ENCODE data around the gene PADI1. TPM values are rescaled to one million over a fixed set of nuclear protein-coding genes. Genes with fewer than 3 reads are reported as not detected.

PADI1 gene
- total and polyA plus RNA-seq, 2 donors, result 0.14 to 0.57 TPM

DNA sequence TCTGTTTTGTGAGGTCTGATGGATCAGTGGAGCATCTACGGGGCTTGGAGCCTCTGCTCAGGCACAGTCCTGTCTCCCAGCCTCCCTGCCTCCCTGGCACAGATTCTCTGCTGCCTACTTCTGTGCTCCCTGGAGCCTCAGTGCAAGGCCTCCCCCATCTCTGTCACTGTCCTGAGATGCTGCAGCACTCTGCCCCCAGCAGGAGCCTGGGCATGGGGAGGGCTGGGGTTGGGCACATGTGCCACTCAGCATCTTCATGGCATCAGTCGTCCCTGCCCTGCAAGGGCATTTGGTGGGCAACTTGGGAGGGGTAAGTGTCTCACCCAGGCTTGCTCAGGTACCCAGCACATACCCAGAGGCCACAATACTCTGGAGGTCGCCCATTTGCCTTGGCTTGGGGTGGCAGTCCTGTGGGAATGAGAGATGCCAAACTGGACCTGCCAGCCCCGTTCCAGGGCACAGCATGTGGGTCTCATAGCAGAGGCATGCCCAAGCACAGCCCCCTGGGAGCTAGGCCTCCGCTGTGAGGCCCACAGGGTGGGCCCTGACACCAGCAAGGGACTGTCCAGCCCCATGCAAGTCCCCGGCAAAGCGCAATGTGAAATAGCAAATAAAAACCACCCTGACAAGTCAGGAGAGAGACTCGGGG lies 72.7 kb downstream of the PADI1 start:
- Histone ChIP-seq H3K27ac (ENCODE audit: low read depth in 1 of 2, low read length in 1 of 2) (no peak overlapping the region), H3K4me3 (ENCODE audit: low read length in 2 of 2) (no peak overlapping the region), H3K4me1 (ENCODE audit: control insufficient read depth in 2 of 2, insufficient read depth in 2 of 2, low read length in 2 of 2) (no peaks in the 10 kb centered on the region), H3K36me3 (ENCODE audit: control insufficient read depth in 2 of 2, insufficient read depth in 2 of 2, low read length in 1 of 2) (no peaks in the 10 kb centered on the region), H3K27me3 (ENCODE audit: control insufficient read depth in 2 of 2, insufficient read depth in 1 of 2, low read length in 1 of 2) (peaks cover 0 to 6% of the 10 kb centered on the region in 2 donors), H3K9me3 (ENCODE audit: control insufficient read depth in 2 of 2, insufficient read depth in 1 of 2, low read length in 1 of 2) (no peaks in the 10 kb centered on the region)
- DNase-seq (ENCODE audit: low read depth in 6 of 9, low spot score in 9 of 9), result no peak
- WGBS, result 92% methylated on average over 8 of the region's 8 CpGs

DNA sequence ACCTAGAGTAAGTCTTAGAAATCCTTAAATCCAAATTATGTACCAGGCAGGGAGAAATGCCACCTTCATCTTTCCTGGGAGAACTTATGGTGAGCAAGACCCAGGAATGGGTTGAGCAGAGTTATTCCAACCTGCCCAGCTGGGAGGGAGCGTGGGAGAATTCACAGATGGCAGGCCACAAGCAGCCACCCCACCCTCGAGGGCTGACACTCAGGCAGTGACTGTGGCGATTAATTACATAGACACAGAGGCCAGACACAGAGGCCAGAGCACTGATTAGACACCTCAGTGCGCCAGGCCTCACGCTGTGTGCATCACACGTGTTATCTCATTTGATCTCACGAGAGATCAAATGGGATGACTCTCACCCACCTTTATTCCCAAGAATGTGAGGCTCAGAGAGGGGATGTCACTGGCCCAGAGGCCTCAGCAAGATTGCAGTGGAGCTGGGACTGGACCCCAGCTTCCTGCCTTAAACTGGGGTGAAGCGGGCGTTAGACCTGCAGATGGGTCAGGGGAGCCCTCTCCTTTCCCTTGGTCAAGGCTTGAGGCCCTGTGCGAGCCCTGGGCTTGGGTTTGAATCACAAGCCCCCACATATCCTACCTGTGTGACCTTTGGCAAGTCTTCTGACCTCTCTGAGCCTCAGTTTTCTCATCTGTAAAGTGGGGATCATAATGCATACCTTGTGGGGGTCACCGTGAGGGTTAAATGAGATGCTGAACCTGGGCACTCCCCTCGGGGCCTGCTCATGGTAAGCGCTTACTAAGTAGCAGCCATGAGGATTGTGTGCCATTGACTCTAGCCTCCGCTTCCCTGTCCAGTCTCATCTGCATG lies 74.3 kb downstream of the PADI1 start:
- Histone ChIP-seq H3K27ac (ENCODE audit: low read depth in 1 of 2, low read length in 1 of 2) (no peak overlapping the region), H3K4me1 (ENCODE audit: control insufficient read depth in 2 of 2, insufficient read depth in 2 of 2, low read length in 2 of 2) (no peaks in the 10 kb centered on the region), H3K9me3 (ENCODE audit: control insufficient read depth in 2 of 2, insufficient read depth in 1 of 2, low read length in 1 of 2) (no peaks in the 10 kb centered on the region), H3K36me3 (ENCODE audit: control insufficient read depth in 2 of 2, insufficient read depth in 2 of 2, low read length in 1 of 2) (no peaks in the 10 kb centered on the region), H3K27me3 (ENCODE audit: control insufficient read depth in 2 of 2, insufficient read depth in 1 of 2, low read length in 1 of 2) (peaks cover 0 to 5% of the 10 kb centered on the region in 2 donors), H3K4me3 (ENCODE audit: low read length in 2 of 2) (no peak overlapping the region)
- 91% methylated on average over 14 of the region's 14 CpGs for WGBS
- no peak for DNase-seq (ENCODE audit: low read depth in 6 of 9, low spot score in 9 of 9)

DNA sequence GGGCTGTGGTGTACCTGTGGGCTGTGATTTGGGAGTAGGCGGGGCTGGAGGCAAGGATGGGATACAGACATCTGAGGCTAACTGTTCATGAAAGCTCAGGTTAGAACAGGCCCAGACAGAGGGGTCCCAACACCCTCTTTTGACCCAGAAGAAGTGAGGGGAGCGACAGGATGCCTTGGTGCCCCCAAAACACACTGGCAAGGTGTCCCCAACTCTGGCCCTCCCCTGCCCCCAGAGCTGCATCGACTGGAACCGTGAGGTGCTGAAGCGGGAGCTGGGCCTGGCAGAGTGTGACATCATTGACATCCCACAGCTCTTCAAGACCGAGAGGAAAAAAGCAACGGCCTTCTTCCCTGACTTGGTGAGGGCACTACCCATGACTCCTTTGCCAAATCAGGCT lies 75.5 kb downstream of the PADI1 start:
- H3K27me3 ChIP-seq (ENCODE audit: control insufficient read depth in 2 of 2, insufficient read depth in 1 of 2, low read length in 1 of 2), result peaks cover 0 to 5% of the 10 kb centered on the region in 2 donors
- no peak overlapping the region for H3K4me3 ChIP-seq (ENCODE audit: low read length in 2 of 2)
- H3K4me1 ChIP-seq (ENCODE audit: control insufficient read depth in 2 of 2, insufficient read depth in 2 of 2, low read length in 2 of 2), result no peaks in the 10 kb centered on the region
- H3K9me3 ChIP-seq (ENCODE audit: control insufficient read depth in 2 of 2, insufficient read depth in 1 of 2, low read length in 1 of 2), result no peaks in the 10 kb centered on the region
- DNase-seq (ENCODE audit: low read depth in 6 of 9, low spot score in 9 of 9), result no peak
- WGBS, result 97% methylated on average over 7 of the region's 7 CpGs
- no peak overlapping the region for H3K27ac ChIP-seq (ENCODE audit: low read depth in 1 of 2, low read length in 1 of 2)
- no peaks in the 10 kb centered on the region for H3K36me3 ChIP-seq (ENCODE audit: control insufficient read depth in 2 of 2, insufficient read depth in 2 of 2, low read length in 1 of 2)

DNA sequence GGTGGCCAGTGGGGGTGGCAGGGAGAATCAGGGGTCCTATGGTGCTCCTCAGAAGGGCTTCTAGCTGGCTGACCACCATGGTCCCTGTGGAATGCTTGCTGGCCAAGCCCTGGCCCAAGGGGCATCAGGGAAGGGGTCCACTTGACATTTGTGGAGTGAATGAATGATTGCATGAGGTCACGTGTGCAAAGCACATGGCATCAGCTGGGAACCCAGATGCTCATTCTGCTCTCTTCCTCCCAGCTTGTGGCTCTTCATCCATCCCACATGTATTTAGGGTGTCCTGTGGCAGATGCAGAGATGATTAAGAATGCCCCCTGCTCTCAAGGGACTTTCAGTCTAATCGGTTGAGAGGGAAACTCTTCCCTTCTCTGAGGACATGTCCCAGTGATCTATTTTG lies 76.0 kb downstream of the PADI1 start:
- no peak overlapping the region for H3K4me3 ChIP-seq (ENCODE audit: low read length in 2 of 2)
- H3K9me3 ChIP-seq (ENCODE audit: control insufficient read depth in 2 of 2, insufficient read depth in 1 of 2, low read length in 1 of 2), result no peaks in the 10 kb centered on the region
- H3K27me3 ChIP-seq (ENCODE audit: control insufficient read depth in 2 of 2, insufficient read depth in 1 of 2, low read length in 1 of 2), result peaks cover 0 to 5% of the 10 kb centered on the region in 2 donors
- 96% methylated on average over 2 of the region's 2 CpGs for WGBS
- H3K36me3 ChIP-seq (ENCODE audit: control insufficient read depth in 2 of 2, insufficient read depth in 2 of 2, low read length in 1 of 2), result no peaks in the 10 kb centered on the region
- no peak for DNase-seq (ENCODE audit: low read depth in 6 of 9, low spot score in 9 of 9)
- no peak overlapping the region for H3K27ac ChIP-seq (ENCODE audit: low read depth in 1 of 2, low read length in 1 of 2)
- H3K4me1 ChIP-seq (ENCODE audit: control insufficient read depth in 2 of 2, insufficient read depth in 2 of 2, low read length in 2 of 2), result no peaks in the 10 kb centered on the region

DNA sequence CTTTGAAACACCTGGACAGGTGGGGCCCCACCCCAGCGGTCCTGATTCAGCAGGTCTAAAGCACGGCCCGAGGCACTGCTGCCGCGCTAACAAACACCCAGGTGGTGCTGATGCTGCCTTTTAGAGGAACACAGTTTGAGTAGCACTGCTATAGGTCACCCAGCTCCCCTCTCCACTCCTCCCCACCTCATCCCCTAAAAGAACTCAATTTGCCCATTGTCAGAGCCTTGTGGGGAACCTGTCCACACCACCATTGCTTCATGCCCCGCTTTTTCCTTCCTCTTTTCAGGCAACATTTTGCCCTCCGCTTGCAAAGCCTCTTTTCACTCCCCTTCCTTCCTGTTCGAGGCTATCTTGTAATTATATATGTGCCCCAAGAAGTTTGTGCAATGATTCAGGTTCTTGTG lies 76.8 kb downstream of the PADI1 start:
- DNase-seq (ENCODE audit: low read depth in 6 of 9, low spot score in 9 of 9), result no peak
- no peaks in the 10 kb centered on the region for H3K4me1 ChIP-seq (ENCODE audit: control insufficient read depth in 2 of 2, insufficient read depth in 2 of 2, low read length in 2 of 2)
- H3K9me3 ChIP-seq (ENCODE audit: control insufficient read depth in 2 of 2, insufficient read depth in 1 of 2, low read length in 1 of 2), result no peaks in the 10 kb centered on the region
- peaks cover 0 to 3% of the 10 kb centered on the region in 2 donors for H3K27me3 ChIP-seq (ENCODE audit: control insufficient read depth in 2 of 2, insufficient read depth in 1 of 2, low read length in 1 of 2)
- no peak overlapping the region for H3K27ac ChIP-seq (ENCODE audit: low read depth in 1 of 2, low read length in 1 of 2)
- WGBS, result 9% methylated on average over 8 of the region's 8 CpGs
- H3K36me3 ChIP-seq (ENCODE audit: control insufficient read depth in 2 of 2, insufficient read depth in 2 of 2, low read length in 1 of 2), result no peaks in the 10 kb centered on the region
- H3K4me3 ChIP-seq (ENCODE audit: low read length in 2 of 2), result no peak overlapping the region

DNA sequence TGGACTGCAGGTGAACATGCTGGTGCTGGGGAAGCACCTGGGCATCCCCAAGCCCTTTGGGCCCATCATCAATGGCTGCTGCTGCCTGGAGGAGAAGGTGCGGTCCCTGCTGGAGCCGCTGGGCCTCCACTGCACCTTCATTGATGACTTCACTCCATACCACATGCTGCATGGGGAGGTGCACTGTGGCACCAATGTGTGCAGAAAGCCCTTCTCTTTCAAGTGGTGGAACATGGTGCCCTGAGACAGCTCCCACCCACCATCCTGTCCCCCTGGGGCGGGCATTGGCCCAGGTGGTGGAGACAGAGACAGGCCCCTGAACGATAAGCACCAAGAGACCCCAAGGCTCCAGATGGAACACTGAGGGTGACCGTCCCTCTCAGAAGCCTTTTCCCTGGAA lies 77.9 kb downstream of the PADI1 start:
- Histone ChIP-seq H3K36me3 (ENCODE audit: control insufficient read depth in 2 of 2, insufficient read depth in 2 of 2, low read length in 1 of 2) (no peaks in the 10 kb centered on the region), H3K4me3 (ENCODE audit: low read length in 2 of 2) (no peak overlapping the region), H3K27ac (ENCODE audit: low read depth in 1 of 2, low read length in 1 of 2) (no peak overlapping the region), H3K27me3 (ENCODE audit: control insufficient read depth in 2 of 2, insufficient read depth in 1 of 2, low read length in 1 of 2) (peaks cover 0 to 3% of the 10 kb centered on the region in 2 donors), H3K9me3 (ENCODE audit: control insufficient read depth in 2 of 2, insufficient read depth in 1 of 2, low read length in 1 of 2) (no peaks in the 10 kb centered on the region), H3K4me1 (ENCODE audit: control insufficient read depth in 2 of 2, insufficient read depth in 2 of 2, low read length in 2 of 2) (no peaks in the 10 kb centered on the region)
- 92% methylated on average over 5 of the region's 5 CpGs for WGBS
- no peak for DNase-seq (ENCODE audit: low read depth in 6 of 9, low spot score in 9 of 9)

DNA sequence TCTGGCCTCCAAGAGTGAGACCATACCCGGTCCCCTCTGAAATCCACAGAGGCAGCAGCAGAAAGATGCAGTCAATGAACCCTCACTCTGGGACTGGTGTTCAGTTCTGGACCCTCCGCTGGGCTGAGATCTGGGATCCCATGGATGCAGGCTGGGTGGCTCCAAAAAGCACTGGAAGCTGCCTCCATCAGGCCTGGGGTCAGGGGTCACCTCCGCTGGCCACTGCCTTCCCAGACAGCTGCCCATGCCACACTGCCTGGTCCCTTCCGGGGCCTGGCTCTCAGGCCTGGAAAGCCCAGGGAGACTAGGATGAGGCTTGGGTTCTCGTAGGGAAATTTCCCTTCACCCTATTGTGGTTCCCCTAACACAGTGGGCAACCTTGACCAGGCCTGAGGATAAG lies 81.7 kb downstream of the PADI1 start:
- Histone ChIP-seq H3K9me3 (ENCODE audit: control insufficient read depth in 2 of 2, insufficient read depth in 1 of 2, low read length in 1 of 2) (no peaks in the 10 kb centered on the region), H3K36me3 (ENCODE audit: control insufficient read depth in 2 of 2, insufficient read depth in 2 of 2, low read length in 1 of 2) (no peaks in the 10 kb centered on the region), H3K27me3 (ENCODE audit: control insufficient read depth in 2 of 2, insufficient read depth in 1 of 2, low read length in 1 of 2) (peaks cover 0 to under 1% of the 10 kb centered on the region in 2 donors), H3K4me3 (ENCODE audit: low read length in 2 of 2) (no peak overlapping the region), H3K4me1 (ENCODE audit: control insufficient read depth in 2 of 2, insufficient read depth in 2 of 2, low read length in 2 of 2) (no peaks in the 10 kb centered on the region), H3K27ac (ENCODE audit: low read depth in 1 of 2, low read length in 1 of 2) (no peak overlapping the region)
- 86% methylated on average over 5 of the region's 5 CpGs for WGBS
- DNase-seq (ENCODE audit: low read depth in 6 of 9, low spot score in 9 of 9), result no peak

DNA sequence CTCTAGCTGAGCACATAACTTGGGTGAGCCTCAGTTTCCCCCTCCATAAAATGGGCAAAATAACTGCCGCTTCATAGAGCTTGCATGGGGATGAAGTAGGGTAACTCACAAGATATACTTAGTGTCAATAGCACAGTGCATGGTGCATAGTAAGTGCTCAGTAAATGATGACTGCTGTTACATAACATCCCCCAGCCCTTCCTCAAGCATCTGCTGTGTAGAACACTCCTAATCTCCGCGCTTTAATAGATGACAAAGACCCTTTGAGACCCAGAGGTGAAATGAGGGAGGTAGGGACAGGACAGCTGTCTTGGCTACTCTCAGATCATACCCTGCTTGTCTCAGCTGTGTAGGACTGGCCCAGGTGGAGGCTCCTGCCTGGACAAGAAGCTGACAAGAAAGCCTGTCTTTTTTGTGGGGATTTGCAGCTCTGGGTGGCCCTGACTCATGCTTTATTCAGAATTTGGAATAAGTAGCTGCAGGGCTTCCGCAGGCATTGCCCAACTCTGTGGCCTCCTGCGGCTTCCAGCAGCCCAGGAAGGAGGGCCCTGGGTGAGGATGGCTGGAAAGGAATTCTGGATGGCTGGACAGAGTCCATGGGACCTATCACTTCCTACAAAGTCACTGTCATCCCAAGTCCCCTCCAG lies 82.3 kb downstream of the PADI1 start:
- Histone ChIP-seq H3K36me3 (ENCODE audit: control insufficient read depth in 2 of 2, insufficient read depth in 2 of 2, low read length in 1 of 2) (no peaks in the 10 kb centered on the region), H3K27me3 (ENCODE audit: control insufficient read depth in 2 of 2, insufficient read depth in 1 of 2, low read length in 1 of 2) (no peaks in the 10 kb centered on the region), H3K4me3 (ENCODE audit: low read length in 2 of 2) (no peak overlapping the region), H3K4me1 (ENCODE audit: control insufficient read depth in 2 of 2, insufficient read depth in 2 of 2, low read length in 2 of 2) (no peaks in the 10 kb centered on the region), H3K27ac (ENCODE audit: low read depth in 1 of 2, low read length in 1 of 2) (no peak overlapping the region), H3K9me3 (ENCODE audit: control insufficient read depth in 2 of 2, insufficient read depth in 1 of 2, low read length in 1 of 2) (no peaks in the 10 kb centered on the region)
- 96% methylated on average over 5 of the region's 5 CpGs for WGBS
- DNase-seq (ENCODE audit: low read depth in 6 of 9, low spot score in 9 of 9), result no peak

DNA sequence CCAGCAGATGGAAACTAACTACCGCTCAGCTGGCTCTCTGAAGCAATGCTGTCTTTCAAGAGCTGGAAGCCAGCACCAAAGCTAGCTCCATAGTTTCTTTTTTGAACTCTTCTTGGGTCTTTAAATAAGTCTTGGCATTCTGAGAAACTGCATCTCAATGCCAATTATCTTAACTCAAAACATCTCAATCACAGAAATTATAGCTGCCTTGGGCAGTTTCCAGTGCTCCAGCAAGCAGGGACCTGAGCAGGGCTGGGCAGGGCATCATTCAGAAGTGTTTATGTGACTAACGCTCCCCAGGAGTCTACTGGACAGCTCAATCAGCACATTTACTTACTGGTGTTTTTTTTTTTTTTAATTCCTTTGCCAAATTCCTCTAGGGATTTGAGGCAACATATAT lies 84.8 kb downstream of the PADI1 start:
- Histone ChIP-seq H3K27ac (ENCODE audit: low read depth in 1 of 2, low read length in 1 of 2) (no peak overlapping the region), H3K9me3 (ENCODE audit: control insufficient read depth in 2 of 2, insufficient read depth in 1 of 2, low read length in 1 of 2) (no peaks in the 10 kb centered on the region), H3K27me3 (ENCODE audit: control insufficient read depth in 2 of 2, insufficient read depth in 1 of 2, low read length in 1 of 2) (no peaks in the 10 kb centered on the region), H3K4me3 (ENCODE audit: low read length in 2 of 2) (no peak overlapping the region), H3K4me1 (ENCODE audit: control insufficient read depth in 2 of 2, insufficient read depth in 2 of 2, low read length in 2 of 2) (no peaks in the 10 kb centered on the region), H3K36me3 (ENCODE audit: control insufficient read depth in 2 of 2, insufficient read depth in 2 of 2, low read length in 1 of 2) (no peaks in the 10 kb centered on the region)
- DNase-seq (ENCODE audit: low read depth in 6 of 9, low spot score in 9 of 9), result no peak
- 93% methylated on average over 2 of the region's 2 CpGs for WGBS

All from thymus (tissue), 11 donors.